Activated B cell treated with CpG ODN at 0.5 μM for 24 hours (primary cell): Measurements from ENCODE around the gene FAM120B. TPM values are rescaled to one million over a fixed set of nuclear protein-coding genes. Genes with fewer than 3 reads are reported as not detected.

Experiments
- ATAC-seq: fragments of 200-7000 bp; cut with Tn5 transposase; one replicate; pipeline ENCODE4 v1.10.0; 2021; ENCODE audit warnings: low read depth, mild to moderate bottlenecking, moderate library complexity
- CTCF ChIA-PET: fragments of 350-600 bp; sonication (Branson Sonifier 250); formaldehyde crosslinking; loops from one replicate; lab custom pipeline; 2021; ENCODE audit warnings: antibody characterized with exemption; lab: Charles Lee
- POLR2A ChIA-PET: fragments of 350-600 bp; sonication (Branson Sonifier 250); formaldehyde crosslinking; loops from one replicate; lab custom pipeline; 2021; ENCODE audit warnings: antibody characterized with exemption; lab: Charles Lee
- DNase-seq: peaks from one replicate; pipeline ENCODE4 v3.0.0; 2022
- H3K27ac Mint-ChIP-seq: one replicate; pipeline ENCODE4 v1.8.0; 2020; ENCODE audit warnings: mixed read lengths
- H3K27me3 Mint-ChIP-seq: one replicate; pipeline ENCODE4 v1.8.0; 2021; ENCODE audit warnings: mixed read lengths
- H3K36me3 Mint-ChIP-seq: one replicate; pipeline ENCODE4 v1.8.0; 2021; ENCODE audit warnings: low read depth, mixed read lengths
- H3K4me1 Mint-ChIP-seq: one replicate; pipeline ENCODE4 v1.8.0; 2021; ENCODE audit warnings: mixed read lengths
- H3K4me3 Mint-ChIP-seq: one replicate; pipeline ENCODE4 v1.8.0; 2020; ENCODE audit warnings: mild to moderate bottlenecking, mixed read lengths
- H3K9me3 Mint-ChIP-seq: one replicate; pipeline ENCODE4 v1.8.0; 2020; ENCODE audit warnings: mixed read lengths
- intact Hi-C: fragments of 100-400 bp; cut with micrococcal nuclease; formaldehyde crosslinking; loops from one replicate; pipeline ENCODE4 v1.15.1; 2024
- total RNA-seq: library from RNA; stranded (reverse); gene quantifications from 2 replicates; pipeline ENCODE4 v1.2.3, GENCODE V29; 2022
- TF ChIP-seq, protein P1 (sequence below): fragments of 200-600 bp; IDR thresholded peaks from one replicate; pipeline ENCODE4 v1.8.0; 2022; ENCODE audit warnings: antibody characterized with exemption, mild to moderate bottlenecking

Gene FAM120B
- total RNA-seq, 1 donor from 2014 or later, result 35.1 TPM

DNA sequence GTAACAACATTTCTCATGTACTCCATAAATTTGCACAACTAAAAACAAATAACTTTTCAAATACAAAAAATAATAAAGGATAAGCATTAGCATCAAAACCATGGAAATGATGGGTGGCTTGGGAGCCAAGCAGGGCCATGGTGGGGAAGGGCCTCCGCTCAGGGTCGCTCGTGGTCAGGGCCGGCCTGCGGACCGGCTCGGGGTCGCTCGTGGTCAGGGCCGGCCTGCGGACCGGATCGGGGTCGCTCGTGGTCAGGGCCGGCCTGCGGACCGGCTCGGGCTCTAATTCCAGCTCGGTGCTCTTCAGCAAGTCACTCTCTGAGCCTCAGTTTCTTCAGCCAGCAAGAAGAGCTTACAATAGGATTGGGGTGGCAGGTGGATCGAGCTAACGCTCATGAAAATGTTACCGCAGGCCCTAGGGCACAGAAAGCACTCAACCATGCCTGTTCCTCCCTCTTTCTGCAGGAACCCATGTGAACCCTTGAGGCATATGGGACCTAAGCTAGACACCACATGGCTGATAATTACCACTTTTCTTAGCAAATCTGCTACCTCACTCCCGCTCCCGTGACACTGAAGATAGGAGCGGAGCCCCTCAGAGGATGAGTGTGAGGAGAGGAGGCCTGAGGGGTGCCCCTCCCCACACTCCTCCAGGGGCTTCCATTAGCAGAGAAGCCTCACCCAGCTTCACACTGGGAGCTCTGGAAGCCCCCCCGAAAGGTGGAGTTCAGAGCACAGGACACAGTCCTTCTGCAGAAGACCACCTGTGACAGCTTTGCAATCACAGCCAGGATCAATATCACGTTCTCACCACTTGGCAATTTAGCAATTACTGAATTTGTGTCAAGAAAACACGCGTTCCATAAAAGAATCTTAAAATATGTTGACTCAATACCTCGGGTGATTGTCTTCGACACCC, 143.5 kb downstream of the FAM120B start:
- ChIA-PET CTCF (no interaction called here), POLR2A (no interaction called here)
- H3K9me3 Mint-ChIP-seq, result no peaks in the 10 kb centered on the region
- DNase-seq (no peak), ATAC-seq (no peak)
- no peaks in the 10 kb centered on the region for H3K36me3 Mint-ChIP-seq
- H3K4me3 Mint-ChIP-seq, result no peak overlapping the region
- intact Hi-C loops, result no loop called here
- H3K27ac Mint-ChIP-seq, result no peak overlapping the region
- no peaks in the 10 kb centered on the region for H3K27me3 Mint-ChIP-seq
- TF ChIP-seq, protein P1, sequence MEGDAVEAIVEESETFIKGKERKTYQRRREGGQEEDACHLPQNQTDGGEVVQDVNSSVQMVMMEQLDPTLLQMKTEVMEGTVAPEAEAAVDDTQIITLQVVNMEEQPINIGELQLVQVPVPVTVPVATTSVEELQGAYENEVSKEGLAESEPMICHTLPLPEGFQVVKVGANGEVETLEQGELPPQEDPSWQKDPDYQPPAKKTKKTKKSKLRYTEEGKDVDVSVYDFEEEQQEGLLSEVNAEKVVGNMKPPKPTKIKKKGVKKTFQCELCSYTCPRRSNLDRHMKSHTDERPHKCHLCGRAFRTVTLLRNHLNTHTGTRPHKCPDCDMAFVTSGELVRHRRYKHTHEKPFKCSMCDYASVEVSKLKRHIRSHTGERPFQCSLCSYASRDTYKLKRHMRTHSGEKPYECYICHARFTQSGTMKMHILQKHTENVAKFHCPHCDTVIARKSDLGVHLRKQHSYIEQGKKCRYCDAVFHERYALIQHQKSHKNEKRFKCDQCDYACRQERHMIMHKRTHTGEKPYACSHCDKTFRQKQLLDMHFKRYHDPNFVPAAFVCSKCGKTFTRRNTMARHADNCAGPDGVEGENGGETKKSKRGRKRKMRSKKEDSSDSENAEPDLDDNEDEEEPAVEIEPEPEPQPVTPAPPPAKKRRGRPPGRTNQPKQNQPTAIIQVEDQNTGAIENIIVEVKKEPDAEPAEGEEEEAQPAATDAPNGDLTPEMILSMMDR, result no peak
- H3K4me1 Mint-ChIP-seq, result no peaks in the 10 kb centered on the region

DNA sequence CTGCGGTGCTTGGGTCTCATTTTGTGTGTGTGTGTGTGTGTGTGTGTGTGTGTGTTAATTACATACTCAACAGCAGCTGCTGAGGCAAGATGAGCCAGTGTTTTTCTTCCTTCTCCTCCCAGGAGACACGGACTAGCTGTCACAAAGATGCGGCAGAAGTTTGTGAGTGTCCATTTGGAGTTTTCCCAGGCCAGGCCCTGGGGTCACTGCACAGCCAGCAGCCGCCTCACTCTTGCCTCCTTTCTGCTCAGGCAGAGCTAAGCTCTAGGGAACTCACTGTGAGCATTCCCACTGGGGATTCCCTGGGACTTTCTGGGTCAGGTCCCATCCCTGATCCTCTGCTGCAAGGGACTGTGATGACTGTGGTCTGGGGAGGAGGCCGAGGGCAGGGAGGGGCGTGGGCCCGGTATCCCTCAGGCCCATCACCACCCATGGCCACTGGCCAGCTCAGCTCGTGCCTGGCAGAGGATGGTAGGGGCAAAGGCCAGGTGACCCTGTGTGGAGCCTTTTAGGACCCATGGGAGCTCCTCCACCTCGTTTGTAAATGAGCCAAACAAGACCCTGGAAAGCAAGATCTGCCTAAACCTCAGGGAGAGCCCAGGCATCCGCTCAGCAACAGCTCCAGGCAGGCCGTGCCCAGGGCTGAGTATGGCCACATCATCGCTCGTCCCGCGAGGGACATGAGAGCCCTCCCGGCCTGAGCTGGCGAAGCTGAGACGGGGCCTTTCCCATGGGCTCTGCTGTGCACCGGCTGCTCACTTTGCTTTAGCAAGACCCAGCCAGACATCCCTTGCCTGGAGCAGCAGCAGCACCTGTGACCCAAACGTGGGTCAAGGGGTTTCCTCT, 144.6 kb downstream of the FAM120B start:
- DNase-seq (no peak), ATAC-seq (no peak)
- intact Hi-C loops, result no loop called here
- ChIA-PET POLR2A (no interaction called here), CTCF (no interaction called here)
- no peak overlapping the region for H3K27ac Mint-ChIP-seq
- TF ChIP-seq, protein P1, result no peak
- no peaks in the 10 kb centered on the region for H3K9me3 Mint-ChIP-seq
- H3K4me1 Mint-ChIP-seq, result no peaks in the 10 kb centered on the region
- H3K4me3 Mint-ChIP-seq, result no peak overlapping the region
- H3K36me3 Mint-ChIP-seq, result no peaks in the 10 kb centered on the region
- no peaks in the 10 kb centered on the region for H3K27me3 Mint-ChIP-seq

- DNase-seq (no peak), ATAC-seq (no peak)
- Mint-ChIP-seq H3K27me3 (no peaks in the 10 kb centered on the region), H3K27ac (no peak overlapping the region), H3K9me3 (no peaks in the 10 kb centered on the region), H3K36me3 (no peaks in the 10 kb centered on the region), H3K4me1 (no peaks in the 10 kb centered on the region), H3K4me3 (no peak overlapping the region)
- CTCF ChIA-PET, result no interaction called here
- POLR2A ChIA-PET, result no interaction called here
- intact Hi-C loops, result no loop called here
- TF ChIP-seq, protein P1, result no peak
Observed at GRCh38 chr6:170451762-170452651, 145.4 kb downstream of the FAM120B start.

GRCh38 chr6:170452767-170453545, 146.4 kb downstream of the FAM120B start:
- ChIA-PET POLR2A (no interaction called here), CTCF (no interaction called here)
- TF ChIP-seq, protein P1, result no peak
- H3K4me3 Mint-ChIP-seq, result no peak overlapping the region
- no peaks in the 10 kb centered on the region for H3K4me1 Mint-ChIP-seq
- ATAC-seq, result no peak
- no peaks in the 10 kb centered on the region for H3K27me3 Mint-ChIP-seq
- no peak for DNase-seq
- H3K27ac Mint-ChIP-seq, result no peak overlapping the region
- no peaks in the 10 kb centered on the region for H3K36me3 Mint-ChIP-seq
- H3K9me3 Mint-ChIP-seq, result no peaks in the 10 kb centered on the region
- intact Hi-C loops, result no loop called here
